GM18526 (cell line): ENCODE results near the gene DTNBP1.

Experiments
- POLR2A ChIP-seq: IDR thresholded peaks from 3 replicates; pipeline ENCODE4 v1.6.1; 2011; ENCODE audit not compliant: insufficient read length; ENCODE audit errors: extremely low read depth

The DTNBP1 gene

GRCh38 chr6:15674690-15675386 is 12.0 kb upstream of the DTNBP1 start:
- TF ChIP-seq POLR2A: no peak

- TF ChIP-seq POLR2A: no peak
These were observed 10.8 kb upstream of the DTNBP1 start for GRCh38 chr6:15673666-15674065.

- TF ChIP-seq POLR2A: no peak
These were observed 10.0 kb upstream of the DTNBP1 start for GRCh38 chr6:15672818-15673217.

- no peak for TF ChIP-seq POLR2A
These were observed 9.5 kb upstream of the DTNBP1 start for GRCh38 chr6:15672291-15672690.

GRCh38 chr6:15668918-15669317 is 6.1 kb upstream of the DTNBP1 start:
- TF ChIP-seq POLR2A: no peak

GRCh38 chr6:15665237-15665636 is 2.4 kb upstream of the DTNBP1 start:
- TF ChIP-seq POLR2A: no peak

- TF ChIP-seq POLR2A: no peak
These were observed 473 bp upstream of the DTNBP1 start for GRCh38 chr6:15663130-15663871.

- TF ChIP-seq POLR2A: no peak
These were observed 939 bp downstream of the DTNBP1 start for GRCh38 chr6:15661853-15662325.

- no peak for TF ChIP-seq POLR2A
These were observed 3.6 kb downstream of the DTNBP1 start for GRCh38 chr6:15659181-15659580.

GRCh38 chr6:15658181-15658744 is 4.6 kb downstream of the DTNBP1 start:
- TF ChIP-seq POLR2A: no peak

- TF ChIP-seq POLR2A: no peak
These were observed 5.5 kb downstream of the DTNBP1 start for GRCh38 chr6:15657290-15657689.

GRCh38 chr6:15656145-15656544 is 6.7 kb downstream of the DTNBP1 start:
- no peak for TF ChIP-seq POLR2A

- no peak for TF ChIP-seq POLR2A
These were observed 8.6 kb downstream of the DTNBP1 start for GRCh38 chr6:15654250-15654649.

- no peak for TF ChIP-seq POLR2A
These were observed 9.2 kb downstream of the DTNBP1 start for GRCh38 chr6:15653581-15653980.

- TF ChIP-seq POLR2A: no peak
These were observed 17.9 kb downstream of the DTNBP1 start for GRCh38 chr6:15644904-15645303.

- no peak for TF ChIP-seq POLR2A
These were observed 19.3 kb downstream of the DTNBP1 start for GRCh38 chr6:15643542-15643941.
